ENCODE measurements around the gene GNAO1.

GNAO1 gene

GRCh38 chr16:56244612-56245011 is 53.3 kb downstream of the GNAO1 start:
- no peaks in the 10 kb centered on the region for H3K9me3 Mint-ChIP-seq
- H3K27ac Mint-ChIP-seq, result no peak overlapping the region
- no peaks in the 10 kb centered on the region for H3K27me3 Mint-ChIP-seq
- no peaks in the 10 kb centered on the region for H3K36me3 Mint-ChIP-seq
- no peak overlapping the region for H3K4me3 Mint-ChIP-seq
- no peaks in the 10 kb centered on the region for H3K4me1 Mint-ChIP-seq

- no peak overlapping the region for H3K4me3 Mint-ChIP-seq
- no peaks in the 10 kb centered on the region for H3K36me3 Mint-ChIP-seq
- H3K4me1 Mint-ChIP-seq, result no peaks in the 10 kb centered on the region
- no peaks in the 10 kb centered on the region for H3K9me3 Mint-ChIP-seq
- no peaks in the 10 kb centered on the region for H3K27me3 Mint-ChIP-seq
- H3K27ac Mint-ChIP-seq, result no peak overlapping the region
Measured at GRCh38 chr16:56245197-56245596, 53.9 kb downstream of the GNAO1 start.

GRCh38 chr16:56246051-56246817 is 54.9 kb downstream of the GNAO1 start:
- H3K27ac Mint-ChIP-seq, result no peak overlapping the region
- no peaks in the 10 kb centered on the region for H3K4me1 Mint-ChIP-seq
- no peaks in the 10 kb centered on the region for H3K36me3 Mint-ChIP-seq

GRCh38 chr16:56247018-56247417 is 55.7 kb downstream of the GNAO1 start:
- Mint-ChIP-seq H3K27ac (no peak overlapping the region), H3K36me3 (no peaks in the 10 kb centered on the region), H3K4me1 (no peaks in the 10 kb centered on the region), H3K9me3 (no peaks in the 10 kb centered on the region), H3K4me3 (no peak overlapping the region), H3K27me3 (no peaks in the 10 kb centered on the region)

More at GRCh38 chr16:56246051-56246817, 54.9 kb downstream of the GNAO1 start:
- H3K9me3 Mint-ChIP-seq, result no peaks in the 10 kb centered on the region
- H3K4me3 Mint-ChIP-seq, result no peak overlapping the region
- no peaks in the 10 kb centered on the region for H3K27me3 Mint-ChIP-seq

GRCh38 chr16:56247808-56248207 is 56.5 kb downstream of the GNAO1 start:
- H3K4me1 Mint-ChIP-seq, result no peaks in the 10 kb centered on the region
- H3K27me3 Mint-ChIP-seq, result no peaks in the 10 kb centered on the region
- no peak overlapping the region for H3K27ac Mint-ChIP-seq
- no peak overlapping the region for H3K4me3 Mint-ChIP-seq
- no peaks in the 10 kb centered on the region for H3K9me3 Mint-ChIP-seq
- H3K36me3 Mint-ChIP-seq, result no peaks in the 10 kb centered on the region

- H3K4me3 Mint-ChIP-seq, result no peak overlapping the region
Measured at GRCh38 chr16:56252835-56253234, 61.5 kb downstream of the GNAO1 start.

GRCh38 chr16:56255904-56256303 is 64.6 kb downstream of the GNAO1 start:
- no peaks in the 10 kb centered on the region for H3K27me3 Mint-ChIP-seq
- H3K27ac Mint-ChIP-seq, result no peak overlapping the region
- no peaks in the 10 kb centered on the region for H3K36me3 Mint-ChIP-seq
- H3K4me1 Mint-ChIP-seq, result no peaks in the 10 kb centered on the region
- H3K4me3 Mint-ChIP-seq, result no peak overlapping the region
- no peaks in the 10 kb centered on the region for H3K9me3 Mint-ChIP-seq

More at GRCh38 chr16:56252835-56253234, 61.5 kb downstream of the GNAO1 start:
- Mint-ChIP-seq H3K9me3 (no peaks in the 10 kb centered on the region), H3K27me3 (no peaks in the 10 kb centered on the region), H3K27ac (no peak overlapping the region), H3K36me3 (no peaks in the 10 kb centered on the region), H3K4me1 (no peaks in the 10 kb centered on the region)

GRCh38 chr16:56257239-56257638 is 66.0 kb downstream of the GNAO1 start:
- no peaks in the 10 kb centered on the region for H3K27me3 Mint-ChIP-seq
- H3K27ac Mint-ChIP-seq, result no peak overlapping the region
- no peaks in the 10 kb centered on the region for H3K36me3 Mint-ChIP-seq
- peaks cover 5% of the 10 kb centered on the region for H3K4me1 Mint-ChIP-seq
- H3K9me3 Mint-ChIP-seq, result no peaks in the 10 kb centered on the region
- H3K4me3 Mint-ChIP-seq, result no peak overlapping the region

GRCh38 chr16:56257666-56258342 is 66.5 kb downstream of the GNAO1 start:
- Mint-ChIP-seq H3K4me3 (no peak overlapping the region), H3K36me3 (no peaks in the 10 kb centered on the region), H3K27ac (no peak overlapping the region), H3K27me3 (no peaks in the 10 kb centered on the region), H3K9me3 (no peaks in the 10 kb centered on the region), H3K4me1 (peaks cover 11% of the 10 kb centered on the region)

- peaks cover 18% of the 10 kb centered on the region for H3K4me1 Mint-ChIP-seq
- no peaks in the 10 kb centered on the region for H3K36me3 Mint-ChIP-seq
- H3K4me3 Mint-ChIP-seq, result no peak overlapping the region
- H3K27ac Mint-ChIP-seq, result no peak overlapping the region
- no peaks in the 10 kb centered on the region for H3K9me3 Mint-ChIP-seq
- no peaks in the 10 kb centered on the region for H3K27me3 Mint-ChIP-seq
Measured at GRCh38 chr16:56258508-56259424, 67.5 kb downstream of the GNAO1 start.

GRCh38 chr16:56259425-56259779 is 68.1 kb downstream of the GNAO1 start:
- no peak overlapping the region for H3K27ac Mint-ChIP-seq
- no peaks in the 10 kb centered on the region for H3K36me3 Mint-ChIP-seq
- no peaks in the 10 kb centered on the region for H3K27me3 Mint-ChIP-seq
- no peak overlapping the region for H3K4me3 Mint-ChIP-seq
- peaks cover 18% of the 10 kb centered on the region for H3K4me1 Mint-ChIP-seq
- H3K9me3 Mint-ChIP-seq, result no peaks in the 10 kb centered on the region

- Mint-ChIP-seq H3K27ac (no peak overlapping the region), H3K4me1 (peaks cover 18% of the 10 kb centered on the region), H3K4me3 (no peak overlapping the region)
Measured at GRCh38 chr16:56260378-56261160, 69.3 kb downstream of the GNAO1 start.

GRCh38 chr16:56261656-56262055 is 70.4 kb downstream of the GNAO1 start:
- H3K27me3 Mint-ChIP-seq, result no peaks in the 10 kb centered on the region
- H3K4me3 Mint-ChIP-seq, result no peak overlapping the region
- H3K27ac Mint-ChIP-seq, result no peak overlapping the region
- no peaks in the 10 kb centered on the region for H3K9me3 Mint-ChIP-seq
- H3K4me1 Mint-ChIP-seq, result peaks cover 18% of the 10 kb centered on the region
- no peaks in the 10 kb centered on the region for H3K36me3 Mint-ChIP-seq

More at GRCh38 chr16:56260378-56261160, 69.3 kb downstream of the GNAO1 start:
- Mint-ChIP-seq H3K9me3 (no peaks in the 10 kb centered on the region), H3K36me3 (no peaks in the 10 kb centered on the region), H3K27me3 (no peaks in the 10 kb centered on the region)

- no peaks in the 10 kb centered on the region for H3K9me3 Mint-ChIP-seq
- no peak overlapping the region for H3K27ac Mint-ChIP-seq
- peak overlapping the region; percentile 47 for H3K4me3 Mint-ChIP-seq
- no peaks in the 10 kb centered on the region for H3K36me3 Mint-ChIP-seq
- H3K4me1 Mint-ChIP-seq, result peaks cover 18% of the 10 kb centered on the region
- H3K27me3 Mint-ChIP-seq, result no peaks in the 10 kb centered on the region
Measured at GRCh38 chr16:56262148-56262547, 70.9 kb downstream of the GNAO1 start.
